Thymus (tissue), 11 donors: ENCODE measurements around the gene ABHD17C. TPM values are rescaled to one million over a fixed set of nuclear protein-coding genes. Genes with fewer than 3 reads are reported as not detected.
A peak's percentile ranks its signal among the peaks of the same experiment; 100 is the strongest.

Source experiments
- DNase-seq, 9 donors: peaks; one replicate each; pipeline ENCODE4 v3.0.0-alpha.2; 2013; ENCODE audit warnings: low spot score in 9 of 9, low read depth in 6 of 9, missing footprints in 1 of 9
- H3K27ac ChIP-seq, 2 donors: one replicate each; pipeline ENCODE4 v1.5.1; 2013; ENCODE audit warnings: control low read depth in 1 of 2, low read depth in 1 of 2, low read length in 1 of 2, mild to moderate bottlenecking in 1 of 2, moderate library complexity in 1 of 2
- H3K27me3 ChIP-seq, 2 donors: one replicate each; pipeline ENCODE4 v1.5.1; 2013; ENCODE audit warnings: low read length in 1 of 2; ENCODE audit not compliant: control insufficient read depth in 2 of 2, insufficient read depth in 1 of 2
- H3K36me3 ChIP-seq, 2 donors: one replicate each; pipeline ENCODE4 v1.5.1; 2013; ENCODE audit warnings: low read length in 1 of 2, mild to moderate bottlenecking in 1 of 2, moderate library complexity in 1 of 2; ENCODE audit not compliant: control insufficient read depth in 2 of 2, insufficient read depth in 2 of 2
- H3K4me1 ChIP-seq, 2 donors: one replicate each; pipeline ENCODE4 v1.5.1; 2013; ENCODE audit warnings: low read length in 2 of 2; ENCODE audit not compliant: control insufficient read depth in 2 of 2, insufficient read depth in 2 of 2
- H3K4me3 ChIP-seq, 2 donors: one replicate each; pipeline ENCODE4 v1.5.1; 2013; ENCODE audit warnings: low read length in 2 of 2, control low read depth in 1 of 2, mild to moderate bottlenecking in 1 of 2
- H3K9me3 ChIP-seq, 2 donors: one replicate each; pipeline ENCODE4 v1.5.1; 2013; ENCODE audit warnings: low read length in 1 of 2, mild to moderate bottlenecking in 1 of 2; ENCODE audit not compliant: control insufficient read depth in 2 of 2, insufficient read depth in 1 of 2
- whole genome bisulfite sequencing: extraction: QIAGEN DNeasy Blood & Tissue Kit; methylation state at CpG from one replicate; pipeline ENCODE4 v1.1.7; 2013; 5-methylcytosine and 5-hydroxymethylcytosine counted together
- polyA plus RNA-seq: library from polyadenylated mRNA; stranded (reverse); fragments of 200-250 nt; gene quantifications from one replicate; pipeline ENCODE4 v1.2.3, GENCODE V29; 2013
- total RNA-seq: library from RNA; stranded (reverse); fragments of 120-200 nt; gene quantifications from one replicate; pipeline ENCODE4 v1.2.4, GENCODE V29; 2013
- donor health status: healthy.

The ABHD17C gene
- total and polyA plus RNA-seq, 2 donors: 2.0 to 29.2 TPM

- Histone ChIP-seq H3K27ac (no peak overlapping the region), H3K36me3 (no peaks in the 10 kb centered on the region), H3K27me3 (peaks cover 0 to 2% of the 10 kb centered on the region in 2 donors), H3K4me3 (no peak overlapping the region), H3K4me1 (no peaks in the 10 kb centered on the region), H3K9me3 (no peaks in the 10 kb centered on the region)
- 94% methylated on average over 1 of the region's 1 CpG for WGBS
- DNase-seq: no peak
Measured at GRCh38 chr15:80791004-80791403, 95.9 kb downstream of the ABHD17C start.

- no peaks in the 10 kb centered on the region for H3K9me3 ChIP-seq
- H3K36me3 ChIP-seq: no peaks in the 10 kb centered on the region
- H3K4me3 ChIP-seq: no peak overlapping the region
- WGBS: 84% methylated on average over 5 of the region's 5 CpGs
- no peak overlapping the region for H3K27ac ChIP-seq
- no peaks in the 10 kb centered on the region for H3K4me1 ChIP-seq
- no peaks in the 10 kb centered on the region for H3K27me3 ChIP-seq
- DNase-seq: no peak
Measured at GRCh38 chr15:80796407-80796806, 101.3 kb downstream of the ABHD17C start.

GRCh38 chr15:80798911-80799310 is 103.8 kb downstream of the ABHD17C start:
- Histone ChIP-seq H3K36me3 (no peaks in the 10 kb centered on the region), H3K4me3 (no peak overlapping the region), H3K4me1 (peaks cover 0 to 5% of the 10 kb centered on the region in 2 donors), H3K27me3 (no peaks in the 10 kb centered on the region), H3K9me3 (no peaks in the 10 kb centered on the region), H3K27ac (no peak overlapping the region)
- no peak for DNase-seq
- WGBS: 97% methylated on average over 3 of the region's 3 CpGs

- 83% methylated on average over 5 of the region's 5 CpGs for WGBS
- Histone ChIP-seq H3K9me3 (no peaks in the 10 kb centered on the region), H3K27me3 (no peaks in the 10 kb centered on the region), H3K4me3 (no peak overlapping the region), H3K4me1 (peaks cover 4 to 15% of the 10 kb centered on the region in 2 donors), H3K36me3 (no peaks in the 10 kb centered on the region), H3K27ac (no peak overlapping the region)
- no peak for DNase-seq
Measured at GRCh38 chr15:80800067-80800466, 105.0 kb downstream of the ABHD17C start.

GRCh38 chr15:80801891-80802680 is 107.0 kb downstream of the ABHD17C start:
- Histone ChIP-seq H3K4me3 (no peak overlapping the region), H3K9me3 (no peaks in the 10 kb centered on the region), H3K36me3 (no peaks in the 10 kb centered on the region), H3K4me1 (peaks cover 5 to 18% of the 10 kb centered on the region in 2 donors), H3K27ac (no peak overlapping the region), H3K27me3 (no peaks in the 10 kb centered on the region)
- no peak for DNase-seq
- WGBS: 96% methylated on average over 10 of the region's 10 CpGs

GRCh38 chr15:80803580-80804525 is 108.7 kb downstream of the ABHD17C start:
- no peaks in the 10 kb centered on the region for H3K36me3 ChIP-seq
- WGBS: 97% methylated on average over 7 of the region's 7 CpGs
- no peak overlapping the region for H3K4me3 ChIP-seq
- no peaks in the 10 kb centered on the region for H3K27me3 ChIP-seq
- H3K9me3 ChIP-seq: no peaks in the 10 kb centered on the region
- no peak for DNase-seq
- peaks cover 5 to 21% of the 10 kb centered on the region in 2 donors for H3K4me1 ChIP-seq
- no peak overlapping the region for H3K27ac ChIP-seq

- Histone ChIP-seq H3K27me3 (no peaks in the 10 kb centered on the region), H3K4me3 (no peak overlapping the region), H3K4me1 (peaks cover 5 to 21% of the 10 kb centered on the region in 2 donors), H3K36me3 (no peaks in the 10 kb centered on the region), H3K9me3 (no peaks in the 10 kb centered on the region), H3K27ac (no peak overlapping the region)
- peak in 6 of 9 donors; percentile 25 to 67 (median 48) for DNase-seq
- WGBS: 40% methylated on average over 10 of the region's 10 CpGs
Measured at GRCh38 chr15:80804970-80805495, 109.9 kb downstream of the ABHD17C start.
